Smooth muscle cell (in vitro differentiated cells): Measurements from ENCODE around the gene ATP6V0E2. TPM values are rescaled to one million over a fixed set of nuclear protein-coding genes. Genes with fewer than 3 reads are reported as not detected.

Experiments used
- DNase-seq: peaks from one replicate; lab custom pipeline; 2025; ENCODE audit not compliant: unreplicated experiment; lab: John Stamatoyannopoulos, UW
- H2AFZ ChIP-seq: fragments of 200-600 bp; sonication (generic); 2 replicates; pipeline ENCODE4 v1.6.0; 2016; ENCODE audit warnings: antibody characterized with exemption, low read depth, mild to moderate bottlenecking
- H3F3A ChIP-seq: fragments of 200-600 bp; sonication (generic); 2 replicates; pipeline ENCODE4 v1.6.0; 2017; ENCODE audit warnings: antibody characterized with exemption, low read depth
- H3K27ac ChIP-seq: fragments of 200-600 bp; sonication (generic); 2 replicates; pipeline ENCODE4 v1.5.1; 2016; ENCODE audit warnings: low read depth, mild to moderate bottlenecking
- H3K27me3 ChIP-seq: fragments of 200-600 bp; sonication (generic); 2 replicates; pipeline ENCODE4 v1.6.1; 2016; ENCODE audit warnings: low read depth, mild to moderate bottlenecking
- H3K36me3 ChIP-seq: fragments of 200-600 bp; sonication (generic); 2 replicates; pipeline ENCODE4 v1.5.1; 2016; ENCODE audit warnings: low read depth
- H3K4me1 ChIP-seq: fragments of 200-600 bp; sonication (generic); 2 replicates; pipeline ENCODE4 v1.5.1; 2016; ENCODE audit warnings: low read depth
- H3K4me2 ChIP-seq: fragments of 200-600 bp; sonication (generic); 2 replicates; pipeline ENCODE4 v1.6.0; 2016; ENCODE audit warnings: mild to moderate bottlenecking
- H3K4me3 ChIP-seq: fragments of 200-600 bp; sonication (generic); 2 replicates; pipeline ENCODE4 v1.5.1; 2016; ENCODE audit warnings: mild to moderate bottlenecking
- H3K79me2 ChIP-seq: fragments of 200-600 bp; sonication (generic); 2 replicates; pipeline ENCODE4 v1.6.0; 2016; ENCODE audit warnings: low read depth, mild to moderate bottlenecking
- H3K9ac ChIP-seq: fragments of 200-600 bp; sonication (generic); 2 replicates; pipeline ENCODE4 v1.6.0; 2016; ENCODE audit warnings: low read depth
- H3K9me3 ChIP-seq: fragments of 200-600 bp; sonication (generic); replicated peaks from 2 replicates; pipeline ENCODE4 v1.5.1; 2016; ENCODE audit warnings: low read depth
- H4K20me1 ChIP-seq: fragments of 200-600 bp; sonication (generic); 2 replicates; pipeline ENCODE4 v1.6.0; 2016; ENCODE audit warnings: low read depth
- WGBS: methylation state at CpG from one replicate; pipeline ENCODE4 v1.1.7; 2016; ENCODE audit warnings: low lambda C conversion rate; 5-methylcytosine and 5-hydroxymethylcytosine counted together
- polyA plus RNA-seq: library from polyadenylated mRNA; unstranded; fragments of >200 nt; fragmentation: Nextera tagmentation; extraction: Ambion mirVana; gene quantifications from 2 replicates; pipeline ENCODE4 v1.2.1, GENCODE V29; 2016
- total RNA-seq: library from RNA; depleted of rRNA; stranded (reverse); fragments of >200 nt; gene quantifications from 2 replicates; pipeline ENCODE4 v1.2.3, GENCODE V29; 2014
- TF ChIP-seq, protein P1 (sequence below): fragments of 200-600 bp; sonication (generic); IDR thresholded peaks from 2 replicates; pipeline ENCODE4 v1.5.1; 2017; ENCODE audit warnings: borderline replicate concordance, mild to moderate bottlenecking, antibody characterized with exemption; ENCODE audit not compliant: insufficient read depth, poor library complexity, severe bottlenecking

The ATP6V0E2 gene
- total and polyA plus RNA-seq, 2 experiments from 2014 or later = 4.6 TPM

DNA sequence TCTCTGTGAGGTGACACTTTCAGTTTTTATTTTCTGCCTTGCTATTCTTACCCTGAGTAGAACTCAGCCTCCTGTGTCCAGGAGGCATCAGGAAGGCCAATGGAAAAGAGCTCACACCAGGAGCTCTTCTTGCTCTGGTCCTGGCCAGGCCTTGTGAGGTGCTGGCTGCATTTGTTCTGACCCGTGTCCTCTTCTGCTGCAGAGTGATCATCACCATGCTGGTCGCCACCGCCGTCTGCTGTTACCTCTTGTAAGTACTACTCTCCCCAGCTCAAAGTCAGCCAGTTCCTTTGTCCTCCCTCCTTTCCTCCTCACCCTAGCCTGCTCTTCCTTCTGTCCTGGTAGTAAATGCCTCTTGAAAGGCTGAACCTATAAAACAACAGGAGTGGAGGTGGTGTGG lies 1.6 kb downstream of the ATP6V0E2 start:
- TF ChIP-seq, protein P1, sequence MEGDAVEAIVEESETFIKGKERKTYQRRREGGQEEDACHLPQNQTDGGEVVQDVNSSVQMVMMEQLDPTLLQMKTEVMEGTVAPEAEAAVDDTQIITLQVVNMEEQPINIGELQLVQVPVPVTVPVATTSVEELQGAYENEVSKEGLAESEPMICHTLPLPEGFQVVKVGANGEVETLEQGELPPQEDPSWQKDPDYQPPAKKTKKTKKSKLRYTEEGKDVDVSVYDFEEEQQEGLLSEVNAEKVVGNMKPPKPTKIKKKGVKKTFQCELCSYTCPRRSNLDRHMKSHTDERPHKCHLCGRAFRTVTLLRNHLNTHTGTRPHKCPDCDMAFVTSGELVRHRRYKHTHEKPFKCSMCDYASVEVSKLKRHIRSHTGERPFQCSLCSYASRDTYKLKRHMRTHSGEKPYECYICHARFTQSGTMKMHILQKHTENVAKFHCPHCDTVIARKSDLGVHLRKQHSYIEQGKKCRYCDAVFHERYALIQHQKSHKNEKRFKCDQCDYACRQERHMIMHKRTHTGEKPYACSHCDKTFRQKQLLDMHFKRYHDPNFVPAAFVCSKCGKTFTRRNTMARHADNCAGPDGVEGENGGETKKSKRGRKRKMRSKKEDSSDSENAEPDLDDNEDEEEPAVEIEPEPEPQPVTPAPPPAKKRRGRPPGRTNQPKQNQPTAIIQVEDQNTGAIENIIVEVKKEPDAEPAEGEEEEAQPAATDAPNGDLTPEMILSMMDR = no peak
- WGBS = 90% methylated on average over 4 of the region's 4 CpGs
- DNase-seq = no peak

DNA sequence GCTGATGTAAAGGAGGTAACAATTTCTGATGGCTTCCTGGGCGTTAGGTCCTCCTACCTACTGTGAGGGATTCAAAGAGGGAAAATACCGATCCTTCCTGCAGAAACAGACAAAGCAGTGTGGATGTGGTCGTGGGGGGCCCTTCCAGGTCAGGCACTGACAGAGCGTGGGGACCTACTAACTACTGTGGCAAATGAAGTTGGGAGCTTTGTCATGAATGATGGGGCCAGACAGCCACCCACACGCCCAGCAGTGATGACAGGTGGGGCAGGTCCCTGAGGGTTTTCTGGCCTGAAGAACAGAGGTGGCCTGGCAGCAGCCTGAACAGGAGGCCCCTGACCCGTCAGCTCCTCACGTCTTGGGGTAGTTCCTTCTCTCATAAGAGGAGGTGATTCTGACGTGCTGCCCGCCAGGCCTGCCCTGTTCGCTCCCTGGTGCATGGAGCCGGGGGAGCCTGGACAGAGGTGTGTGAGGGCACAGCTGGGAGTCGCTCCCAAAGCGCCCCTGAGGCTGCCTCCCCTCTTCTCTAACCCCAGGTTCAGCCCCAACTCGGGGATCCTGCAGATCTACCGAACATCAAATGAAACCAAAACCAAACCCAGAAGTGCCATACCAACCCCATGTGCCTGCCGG lies 4.2 kb downstream of the ATP6V0E2 start:
- no peak overlapping the region for H3K9ac ChIP-seq
- no peaks in the 10 kb centered on the region for H3K79me2 ChIP-seq
- DNase-seq = no peak
- no peak overlapping the region for H3K4me3 ChIP-seq
- no peaks in the 10 kb centered on the region for H3K9me3 ChIP-seq
- no peaks in the 10 kb centered on the region for H4K20me1 ChIP-seq
- no peak overlapping the region for H2AFZ ChIP-seq
- WGBS = 85% methylated on average over 14 of the region's 16 CpGs
- no peaks in the 10 kb centered on the region for H3K36me3 ChIP-seq
- no peak overlapping the region for H3K4me2 ChIP-seq
- H3K27ac ChIP-seq = no peak overlapping the region
- peaks cover under 1% of the 10 kb centered on the region for H3K4me1 ChIP-seq
- H3F3A ChIP-seq = no peaks in the 10 kb centered on the region
- peaks cover 8% of the 10 kb centered on the region for H3K27me3 ChIP-seq
- TF ChIP-seq, protein P1 = no peak

More for the DNA sequence above, 1.6 kb downstream of the ATP6V0E2 start:
- Histone ChIP-seq H3K4me1 (peaks cover 5% of the 10 kb centered on the region), H3F3A (no peaks in the 10 kb centered on the region), H3K27me3 (peaks cover 8% of the 10 kb centered on the region), H3K9ac (no peak overlapping the region), H3K4me2 (no peak overlapping the region), H4K20me1 (no peaks in the 10 kb centered on the region), H3K9me3 (no peaks in the 10 kb centered on the region), H3K4me3 (no peak overlapping the region), H2AFZ (no peak overlapping the region), H3K36me3 (no peaks in the 10 kb centered on the region), H3K79me2 (no peaks in the 10 kb centered on the region), H3K27ac (no peak overlapping the region)

DNA sequence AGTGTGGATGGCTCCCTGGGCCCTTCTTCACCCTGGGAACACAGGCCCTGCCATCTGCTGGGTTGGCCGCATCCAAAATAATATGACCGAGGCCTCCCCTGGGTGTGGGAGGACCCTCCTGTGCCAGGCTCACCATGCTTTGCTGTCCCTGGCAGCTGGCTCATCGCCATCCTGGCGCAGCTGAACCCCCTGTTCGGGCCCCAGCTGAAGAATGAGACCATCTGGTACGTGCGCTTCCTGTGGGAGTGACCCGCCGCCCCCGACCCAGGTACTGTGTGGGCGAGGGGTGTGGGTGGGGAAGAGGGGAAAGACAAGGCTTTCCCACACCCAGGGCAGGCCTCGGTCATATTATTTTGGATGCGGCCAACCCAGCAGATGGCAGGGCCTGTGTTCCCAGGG lies 4.8 kb downstream of the ATP6V0E2 start:
- H3K9ac ChIP-seq = no peak overlapping the region
- no peaks in the 10 kb centered on the region for H4K20me1 ChIP-seq
- no peak overlapping the region for H3K4me3 ChIP-seq
- H3K9me3 ChIP-seq = no peaks in the 10 kb centered on the region
- 94% methylated on average over 11 of the region's 13 CpGs for WGBS
- TF ChIP-seq, protein P1 = no peak
- H2AFZ ChIP-seq = no peak overlapping the region
- no peak for DNase-seq
- no peak overlapping the region for H3K4me2 ChIP-seq
- H3K4me1 ChIP-seq = no peaks in the 10 kb centered on the region
- H3K27ac ChIP-seq = no peak overlapping the region
- H3F3A ChIP-seq = no peaks in the 10 kb centered on the region
- H3K79me2 ChIP-seq = no peaks in the 10 kb centered on the region
- no peaks in the 10 kb centered on the region for H3K36me3 ChIP-seq
- peaks cover 8% of the 10 kb centered on the region for H3K27me3 ChIP-seq

DNA sequence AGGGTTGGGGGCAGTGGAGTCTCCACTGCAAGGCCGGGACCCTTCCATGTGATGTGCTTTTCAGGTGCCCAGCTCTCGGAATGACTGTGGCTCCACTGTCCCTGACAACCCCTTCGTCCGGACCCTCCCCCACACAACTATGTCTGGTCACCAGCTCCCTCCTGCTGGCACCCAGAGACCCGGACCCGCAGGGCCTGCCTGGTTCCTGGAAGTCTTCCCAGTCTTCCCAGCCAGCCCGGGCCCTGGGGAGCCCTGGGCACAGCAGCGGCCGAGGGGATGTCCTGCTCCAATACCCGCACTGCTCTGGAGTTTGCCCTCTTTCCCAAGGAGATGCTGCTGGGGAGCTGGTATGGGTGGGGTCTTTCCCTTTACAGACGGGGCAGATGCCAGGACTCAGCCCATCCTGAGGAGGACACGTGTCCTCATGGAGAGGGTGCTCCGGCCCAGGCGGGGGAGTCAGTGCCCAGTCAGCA lies 5.5 kb downstream of the ATP6V0E2 start:
- 92% methylated on average over 14 of the region's 14 CpGs for WGBS
- Histone ChIP-seq H3K79me2 (no peaks in the 10 kb centered on the region), H3K27me3 (peaks cover 8% of the 10 kb centered on the region), H3K4me2 (no peak overlapping the region), H3K9me3 (no peaks in the 10 kb centered on the region), H3K4me1 (no peaks in the 10 kb centered on the region), H3K36me3 (no peaks in the 10 kb centered on the region), H3K9ac (no peak overlapping the region), H3K4me3 (no peak overlapping the region), H3F3A (no peaks in the 10 kb centered on the region), H2AFZ (no peak overlapping the region), H3K27ac (no peak overlapping the region), H4K20me1 (no peaks in the 10 kb centered on the region)
- TF ChIP-seq, protein P1 = no peak
- DNase-seq = no peak
